Urothelium cell line (cell line): Measurements from ENCODE around the gene NRP1.
A peak's percentile ranks its signal among the peaks of the same experiment; 100 is the strongest.
"Not testable (repeated sequence)": the region's sequence is repeated elsewhere in the genome, so short reads cannot be mapped to it uniquely, and the experiment has no call there.

Source experiments
- DNase-seq: peaks from one replicate; pipeline ENCODE4 v3.0.0; 2011; ENCODE audit warnings: low spot score, mixed read lengths
- FAIRE-seq: peaks from 2 replicates; lab custom pipeline; 2011; peaks lifted over from hg19 to GRCh38; lab: Jason Lieb, UNC

Gene NRP1

GRCh38 chr10:33241351-33241750, 93.1 kb downstream of the NRP1 start:
- DNase-seq (no peak), FAIRE-seq (peak; percentile 79)

GRCh38 chr10:33240931-33241330, 93.5 kb downstream of the NRP1 start:
- DNase-seq (no peak), FAIRE-seq (no peak)

GRCh38 chr10:33240258-33240657, 94.2 kb downstream of the NRP1 start:
- no peak for FAIRE-seq
- no peak for DNase-seq

GRCh38 chr10:33239257-33239656, 95.2 kb downstream of the NRP1 start:
- FAIRE-seq (peak; percentile 40), DNase-seq (no peak)

- DNase-seq (peak; percentile 16), FAIRE-seq (peak; percentile 84)
These were observed 95.8 kb downstream of the NRP1 start for GRCh38 chr10:33238643-33239042.

GRCh38 chr10:33237736-33238624, 96.5 kb downstream of the NRP1 start:
- FAIRE-seq = peak; percentile 93
- DNase-seq = peak; percentile 93

- no peak for DNase-seq
These were observed 97.6 kb downstream of the NRP1 start for GRCh38 chr10:33236916-33237315.

GRCh38 chr10:33235951-33236350, 98.5 kb downstream of the NRP1 start:
- no peak for FAIRE-seq

More at GRCh38 chr10:33236916-33237315, 97.6 kb downstream of the NRP1 start:
- FAIRE-seq = peak; percentile 58

GRCh38 chr10:33235251-33235884, 99.1 kb downstream of the NRP1 start:
- DNase-seq (no peak), FAIRE-seq (no peak)

More at GRCh38 chr10:33235951-33236350, 98.5 kb downstream of the NRP1 start:
- DNase-seq = no peak

- no peak for FAIRE-seq
- DNase-seq = no peak
These were observed 99.6 kb downstream of the NRP1 start for GRCh38 chr10:33234831-33235237.

GRCh38 chr10:33233635-33234034, 100.8 kb downstream of the NRP1 start:
- DNase-seq (no peak), FAIRE-seq (no peak)

- no peak for FAIRE-seq
These were observed 101.2 kb downstream of the NRP1 start for GRCh38 chr10:33233221-33233620.

GRCh38 chr10:33231621-33232350, 102.7 kb downstream of the NRP1 start:
- no peak for DNase-seq
- FAIRE-seq = no peak

More at GRCh38 chr10:33233221-33233620, 101.2 kb downstream of the NRP1 start:
- DNase-seq = no peak

GRCh38 chr10:33229949-33230267, 104.6 kb downstream of the NRP1 start:
- FAIRE-seq = no peak
- no peak for DNase-seq

- DNase-seq (no peak), FAIRE-seq (no peak)
These were observed 105.1 kb downstream of the NRP1 start for GRCh38 chr10:33229252-33229948.

- no peak for DNase-seq
- FAIRE-seq = no peak
These were observed 106.0 kb downstream of the NRP1 start for GRCh38 chr10:33228426-33228825.

- FAIRE-seq (no peak), DNase-seq (no peak)
These were observed 107.0 kb downstream of the NRP1 start for GRCh38 chr10:33227489-33227888.

GRCh38 chr10:33224251-33224965, 110.1 kb downstream of the NRP1 start:
- peak; percentile 70 for FAIRE-seq
- DNase-seq = no peak

GRCh38 chr10:33223326-33224000, 111.0 kb downstream of the NRP1 start:
- DNase-seq (no peak), FAIRE-seq (no peak)

- DNase-seq, FAIRE-seq: not testable (repeated sequence)
These were observed 112.2 kb downstream of the NRP1 start for GRCh38 chr10:33222304-33222703.
